ENCODE measurements around the gene TMEM200C.

TMEM200C gene

GRCh38 chr18:5841518-5841917 lies 53.8 kb downstream of the TMEM200C start:
- peaks cover 4% of the 10 kb centered on the region for H3K27me3 Mint-ChIP-seq (ENCODE audit: low read depth, poor library complexity)
- no peaks in the 10 kb centered on the region for H3K36me3 Mint-ChIP-seq (ENCODE audit: low read depth)
- no peak for DNase-seq
- no peak overlapping the region for H3K27ac Mint-ChIP-seq
- no peak overlapping the region for H3K4me3 Mint-ChIP-seq
- peaks cover 16% of the 10 kb centered on the region for H3K9me3 Mint-ChIP-seq
- no peaks in the 10 kb centered on the region for H3K4me1 Mint-ChIP-seq
- TF ChIP-seq, protein P1, sequence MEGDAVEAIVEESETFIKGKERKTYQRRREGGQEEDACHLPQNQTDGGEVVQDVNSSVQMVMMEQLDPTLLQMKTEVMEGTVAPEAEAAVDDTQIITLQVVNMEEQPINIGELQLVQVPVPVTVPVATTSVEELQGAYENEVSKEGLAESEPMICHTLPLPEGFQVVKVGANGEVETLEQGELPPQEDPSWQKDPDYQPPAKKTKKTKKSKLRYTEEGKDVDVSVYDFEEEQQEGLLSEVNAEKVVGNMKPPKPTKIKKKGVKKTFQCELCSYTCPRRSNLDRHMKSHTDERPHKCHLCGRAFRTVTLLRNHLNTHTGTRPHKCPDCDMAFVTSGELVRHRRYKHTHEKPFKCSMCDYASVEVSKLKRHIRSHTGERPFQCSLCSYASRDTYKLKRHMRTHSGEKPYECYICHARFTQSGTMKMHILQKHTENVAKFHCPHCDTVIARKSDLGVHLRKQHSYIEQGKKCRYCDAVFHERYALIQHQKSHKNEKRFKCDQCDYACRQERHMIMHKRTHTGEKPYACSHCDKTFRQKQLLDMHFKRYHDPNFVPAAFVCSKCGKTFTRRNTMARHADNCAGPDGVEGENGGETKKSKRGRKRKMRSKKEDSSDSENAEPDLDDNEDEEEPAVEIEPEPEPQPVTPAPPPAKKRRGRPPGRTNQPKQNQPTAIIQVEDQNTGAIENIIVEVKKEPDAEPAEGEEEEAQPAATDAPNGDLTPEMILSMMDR (IDR thresholded peaks at IDR 0.05), result no peak

GRCh38 chr18:5840547-5840946 lies 54.8 kb downstream of the TMEM200C start:
- Mint-ChIP-seq H3K27me3 (ENCODE audit: low read depth, poor library complexity) (peaks cover 4% of the 10 kb centered on the region), H3K36me3 (ENCODE audit: low read depth) (no peaks in the 10 kb centered on the region), H3K4me1 (no peaks in the 10 kb centered on the region)

DNA sequence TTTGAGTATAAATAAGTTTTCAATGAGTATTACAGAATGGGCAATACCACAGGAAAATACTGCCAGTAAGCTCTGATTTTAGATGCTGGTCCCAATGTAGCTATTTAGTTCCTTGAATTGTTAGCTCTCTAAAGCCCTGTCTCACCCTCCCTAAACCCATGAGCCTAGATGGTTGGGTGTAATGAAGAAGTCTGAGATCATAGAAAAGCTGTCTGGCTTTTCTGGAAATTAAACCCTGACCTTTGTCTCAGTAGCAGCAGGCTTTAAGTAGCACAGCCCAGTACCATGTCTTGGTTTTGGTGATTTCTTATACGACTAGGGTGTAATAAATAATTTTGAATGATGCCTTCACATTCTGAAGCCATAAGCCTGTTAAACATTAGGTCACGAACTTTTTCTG lies 55.3 kb downstream of the TMEM200C start:
- TF ChIP-seq, protein P1 (IDR thresholded peaks at IDR 0.05), result no peak
- no peak overlapping the region for H3K4me3 Mint-ChIP-seq
- no peaks in the 10 kb centered on the region for H3K4me1 Mint-ChIP-seq
- H3K9me3 Mint-ChIP-seq, result peaks cover 2% of the 10 kb centered on the region
- peaks cover 8% of the 10 kb centered on the region for H3K27me3 Mint-ChIP-seq (ENCODE audit: low read depth, poor library complexity)
- H3K36me3 Mint-ChIP-seq (ENCODE audit: low read depth), result no peaks in the 10 kb centered on the region
- no peak for DNase-seq
- no peak overlapping the region for H3K27ac Mint-ChIP-seq

More at GRCh38 chr18:5840547-5840946, 54.8 kb downstream of the TMEM200C start:
- Mint-ChIP-seq H3K4me3 (no peak overlapping the region), H3K27ac (no peak overlapping the region), H3K9me3 (peaks cover 6% of the 10 kb centered on the region)
- TF ChIP-seq, protein P1 (IDR thresholded peaks at IDR 0.05), result no peak
- DNase-seq, result no peak

DNA sequence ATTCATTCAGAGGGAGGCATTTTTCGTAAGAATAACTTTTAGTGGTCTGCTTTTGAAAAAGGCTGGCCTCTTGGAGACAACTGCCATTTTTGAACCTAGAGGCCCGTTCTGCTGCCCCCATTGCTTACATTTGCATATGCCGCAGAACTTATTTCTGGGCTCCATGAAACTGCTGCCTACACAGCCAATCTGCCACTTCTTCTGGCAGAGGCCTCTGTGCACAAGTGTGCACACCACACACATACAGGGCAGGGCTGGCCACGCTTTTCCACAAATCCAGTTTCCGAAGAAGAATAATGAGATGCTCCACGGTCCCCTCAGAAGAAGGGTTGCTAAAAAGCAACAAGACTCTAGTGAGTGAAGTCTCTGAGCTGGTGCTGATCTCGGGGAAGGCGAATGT lies 56.2 kb downstream of the TMEM200C start:
- H3K27me3 Mint-ChIP-seq (ENCODE audit: low read depth, poor library complexity), result peaks cover 8% of the 10 kb centered on the region
- no peaks in the 10 kb centered on the region for H3K4me1 Mint-ChIP-seq
- H3K9me3 Mint-ChIP-seq, result no peaks in the 10 kb centered on the region
- TF ChIP-seq, protein P1 (IDR thresholded peaks at IDR 0.05), result no peak
- DNase-seq, result no peak
- no peak overlapping the region for H3K27ac Mint-ChIP-seq
- no peaks in the 10 kb centered on the region for H3K36me3 Mint-ChIP-seq (ENCODE audit: low read depth)
- H3K4me3 Mint-ChIP-seq, result no peak overlapping the region
